Skeletal muscle tissue (tissue), 4 donors: ENCODE data around the gene VPS18. TPM values are rescaled to one million over a fixed set of nuclear protein-coding genes. Genes with fewer than 3 reads are reported as not detected.

Experiments used
- H3K27ac ChIP-seq: one replicate; pipeline ENCODE4 v1.7.0; 2013; ENCODE audit warnings: mild to moderate bottlenecking, low read depth, low read length, inconsistent platforms
- H3K27me3 ChIP-seq, 3 donors: one replicate each; pipeline ENCODE4 v1.7.0; 2013; ENCODE audit warnings: low read length in 3 of 3; ENCODE audit not compliant: control insufficient read depth in 3 of 3, insufficient read depth in 3 of 3
- H3K36me3 ChIP-seq, 3 donors: one replicate each; pipeline ENCODE4 v1.7.0; 2013; ENCODE audit warnings: low read length in 3 of 3; ENCODE audit not compliant: control insufficient read depth in 3 of 3, insufficient read depth in 3 of 3
- H3K4me1 ChIP-seq, 3 donors: one replicate each; pipeline ENCODE4 v1.7.0; 2013; ENCODE audit warnings: low read length in 3 of 3, mild to moderate bottlenecking in 3 of 3; ENCODE audit not compliant: control insufficient read depth in 3 of 3, insufficient read depth in 3 of 3
- H3K4me3 ChIP-seq, 3 donors: one replicate each; pipeline ENCODE4 v1.7.0; 2013; ENCODE audit warnings: low read length in 3 of 3
- H3K9ac ChIP-seq, 3 donors: one replicate each; pipeline ENCODE4 v1.7.0; 2013; ENCODE audit warnings: low read length in 3 of 3, mild to moderate bottlenecking in 3 of 3, moderate library complexity in 2 of 3, low read depth in 1 of 3
- H3K9me3 ChIP-seq, 3 donors: one replicate each; pipeline ENCODE4 v1.7.0; 2013; ENCODE audit warnings: low read length in 3 of 3; ENCODE audit not compliant: control insufficient read depth in 3 of 3
- total RNA-seq: library from RNA; depleted of rRNA; stranded (reverse); fragments of >200 nt; gene quantifications from one replicate; pipeline ENCODE4 v1.2.3, GENCODE V29; 2014
- donor health status: Osteomylitis.

The VPS18 gene
- total RNA-seq, 1 donor from 2014 or later = 20.9 TPM

DNA sequence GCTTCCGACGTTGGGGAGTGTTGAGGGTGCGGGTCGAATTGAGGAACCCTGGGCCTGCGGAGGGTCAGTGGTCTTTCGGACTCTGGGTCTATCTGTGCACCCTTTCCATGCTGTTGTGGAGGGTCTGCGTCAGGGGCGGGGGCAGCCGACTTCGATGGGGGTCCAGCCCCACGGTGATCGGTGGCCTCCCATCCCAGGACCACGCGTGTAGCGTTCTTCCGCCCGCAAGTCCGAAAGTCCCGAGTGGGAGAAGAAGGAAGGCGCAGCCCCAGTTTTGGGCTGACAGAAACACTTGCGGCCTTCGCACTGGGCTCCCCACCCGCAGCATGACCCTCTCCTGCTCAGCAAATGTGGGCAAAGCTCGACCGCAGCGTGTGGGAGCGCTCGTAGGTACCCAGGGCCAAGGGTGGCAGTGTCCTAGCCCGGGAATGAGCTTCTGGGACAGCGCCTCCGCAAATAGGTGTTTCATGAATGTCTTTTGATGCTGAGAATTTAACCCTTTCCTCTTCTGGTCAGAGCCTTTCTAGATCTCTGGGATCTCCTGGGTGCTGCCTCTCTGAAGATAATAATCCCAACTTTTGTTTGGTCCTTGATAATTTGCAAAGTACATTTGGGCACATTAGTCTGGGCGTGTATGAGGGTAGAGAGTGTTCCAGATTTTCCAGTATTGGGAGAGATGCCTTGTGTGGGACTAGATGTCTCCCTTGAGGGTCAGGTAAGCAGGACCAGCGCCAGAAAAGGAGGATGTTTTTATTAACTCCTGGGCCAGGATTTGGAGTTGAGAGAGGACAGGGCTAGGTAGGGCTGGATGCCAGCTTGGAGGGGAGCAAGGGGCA is 32.6 kb downstream of the VPS18 start:
- peaks cover 50 to 74% (median 57%) of the 10 kb centered on the region in 3 donors for H3K4me1 ChIP-seq
- H3K27me3 ChIP-seq = peaks cover 55 to 61% (median 59%) of the 10 kb centered on the region in 3 donors
- H3K9me3 ChIP-seq = no peaks in the 10 kb centered on the region
- peaks cover 0 to under 1% (median 0%) of the 10 kb centered on the region in 3 donors for H3K36me3 ChIP-seq
- H3K27ac ChIP-seq = no peak overlapping the region
- no peak overlapping the region for H3K4me3 ChIP-seq
- H3K9ac ChIP-seq = peak overlapping the region in 1 of 3 donors; percentile 25

GRCh38 chr15:40927495-40927872 is 33.2 kb downstream of the VPS18 start:
- Histone ChIP-seq H3K27ac (no peak overlapping the region), H3K36me3 (peaks cover 0 to 4% (median 0%) of the 10 kb centered on the region in 3 donors), H3K4me3 (no peak overlapping the region), H3K9me3 (no peaks in the 10 kb centered on the region), H3K9ac (peak overlapping the region in 1 of 3 donors; percentile 25), H3K27me3 (peaks cover 61 to 67% (median 65%) of the 10 kb centered on the region in 3 donors), H3K4me1 (peaks cover 50 to 75% (median 59%) of the 10 kb centered on the region in 3 donors)

DNA sequence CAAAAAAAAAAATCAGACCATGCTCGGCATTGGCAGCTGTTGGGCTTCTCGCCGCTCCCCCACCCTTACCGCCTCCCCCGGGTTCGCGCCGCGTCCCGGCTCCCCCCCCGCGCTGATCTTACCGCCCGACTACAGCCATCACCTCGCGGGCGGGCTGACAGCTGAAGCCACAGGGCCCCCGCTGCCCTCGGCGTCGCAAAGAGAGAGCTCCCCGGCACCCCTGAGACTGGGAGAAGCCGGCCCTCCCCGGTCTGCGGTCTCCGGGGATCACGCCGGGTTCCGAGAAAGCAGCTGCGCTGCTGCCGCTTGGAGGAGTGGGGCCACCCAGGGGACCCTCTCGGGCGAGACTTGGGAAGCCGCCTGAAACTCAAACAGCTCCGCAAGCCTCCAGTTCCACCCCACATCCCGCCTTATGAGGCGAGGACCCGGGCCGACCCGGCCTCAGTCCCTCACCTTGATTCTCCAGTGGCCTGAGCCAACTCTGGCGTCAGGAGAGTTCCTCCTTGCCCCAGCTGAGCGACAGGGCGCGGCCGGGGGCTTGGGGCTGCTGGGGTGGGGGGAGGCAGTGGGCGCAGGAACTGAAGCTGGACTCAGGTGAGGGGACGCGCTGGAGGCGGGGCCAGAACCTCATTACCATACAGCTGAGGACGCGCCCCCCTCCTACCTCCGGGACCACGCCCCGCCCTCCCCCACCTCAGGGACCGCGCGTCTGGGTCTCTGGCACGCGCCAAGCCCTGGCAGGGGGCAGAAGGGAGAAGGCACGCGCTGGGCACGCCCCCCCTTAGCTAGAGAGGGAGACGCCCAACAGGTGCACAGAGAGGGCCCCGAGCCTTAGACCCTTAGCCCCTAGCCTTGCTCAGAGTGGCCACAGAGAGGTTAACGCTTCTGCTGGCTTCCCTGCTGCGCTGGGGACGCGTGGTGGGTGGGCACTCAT is 33.9 kb downstream of the VPS18 start:
- Histone ChIP-seq H3K9ac (peak overlapping the region; percentile 33 to 43 (median 38)), H3K27me3 (peaks cover 68 to 71% (median 69%) of the 10 kb centered on the region in 3 donors), H3K4me3 (peak overlapping the region; percentile 67 to 77 (median 70)), H3K27ac (no peak overlapping the region), H3K36me3 (peaks cover 0 to 4% (median 0%) of the 10 kb centered on the region in 3 donors), H3K4me1 (peaks cover 44 to 68% (median 53%) of the 10 kb centered on the region in 3 donors), H3K9me3 (no peaks in the 10 kb centered on the region)

DNA sequence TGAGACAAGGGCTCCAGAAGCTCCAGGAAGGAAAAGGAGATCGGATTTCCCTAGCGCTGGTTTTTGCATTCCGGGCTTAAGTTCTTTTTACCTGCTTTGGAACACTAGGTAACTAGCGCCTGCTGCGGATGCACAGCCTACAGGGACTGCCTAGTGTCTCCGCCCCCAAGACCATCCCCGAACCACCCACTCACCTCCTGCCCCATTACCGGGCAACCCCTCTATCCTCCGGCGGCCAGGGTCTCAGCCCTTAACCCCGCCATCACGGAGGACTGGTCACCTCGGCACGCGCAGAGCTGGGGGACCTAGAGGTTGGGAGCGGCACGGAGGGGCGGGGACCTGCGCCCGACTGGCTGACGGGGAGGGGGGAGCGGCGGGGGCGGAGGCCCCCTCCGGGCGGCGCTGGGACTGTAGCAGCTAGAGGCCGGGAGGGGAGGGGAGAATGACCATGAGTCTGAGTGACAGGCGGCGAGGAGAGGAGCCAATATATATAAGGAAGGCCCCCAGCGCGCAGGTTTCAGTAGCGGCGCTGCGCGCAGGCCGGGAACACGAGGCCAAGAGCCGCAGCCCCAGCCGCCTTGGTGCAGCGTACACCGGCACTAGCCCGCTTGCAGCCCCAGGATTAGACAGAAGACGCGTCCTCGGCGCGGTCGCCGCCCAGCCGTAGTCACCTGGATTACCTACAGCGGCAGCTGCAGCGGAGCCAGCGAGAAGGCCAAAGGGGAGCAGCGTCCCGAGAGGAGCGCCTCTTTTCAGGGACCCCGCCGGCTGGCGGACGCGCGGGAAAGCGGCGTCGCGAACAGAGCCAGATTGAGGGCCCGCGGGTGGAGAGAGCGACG is 34.8 kb downstream of the VPS18 start, which contains the start of gene DLL4:
Gene DLL4 (plus strand): TSS at position 520 of the 839 bp plus-strand sequence. CDS start 329 bp downstream, outside the sequence.
- H3K27me3 ChIP-seq = peaks cover 68 to 71% (median 69%) of the 10 kb centered on the region in 3 donors
- H3K9me3 ChIP-seq = no peaks in the 10 kb centered on the region
- peak within 1 kb of the TSS; percentile 43 to 77 (median 68) for H3K9ac ChIP-seq
- H3K27ac ChIP-seq = peak within 1 kb of the TSS; percentile 54
- peaks cover 35 to 59% (median 45%) of the 10 kb centered on the region in 3 donors for H3K4me1 ChIP-seq
- H3K36me3 ChIP-seq = peaks cover 0 to 6% (median 0%) of the 10 kb centered on the region in 3 donors
- peak within 1 kb of the TSS; percentile 70 to 78 (median 77) for H3K4me3 ChIP-seq

GRCh38 chr15:40929660-40930429 is 35.6 kb downstream of the VPS18 start:
- Histone ChIP-seq H3K4me3 (peak overlapping the region; percentile 70 to 78 (median 77)), H3K27ac (peak overlapping the region; percentile 54), H3K4me1 (peaks cover 35 to 63% (median 50%) of the 10 kb centered on the region in 3 donors), H3K36me3 (peaks cover 0 to 6% (median 0%) of the 10 kb centered on the region in 3 donors), H3K27me3 (peaks cover 68 to 71% (median 69%) of the 10 kb centered on the region in 3 donors), H3K9me3 (no peaks in the 10 kb centered on the region), H3K9ac (peak overlapping the region; percentile 33 to 77 (median 68))

GRCh38 chr15:40930430-40931299 is 36.4 kb downstream of the VPS18 start:
- H3K4me3 ChIP-seq = peak overlapping the region; percentile 70 to 78 (median 77)
- peaks cover 63 to 70% (median 64%) of the 10 kb centered on the region in 3 donors for H3K27me3 ChIP-seq
- H3K9me3 ChIP-seq = no peaks in the 10 kb centered on the region
- peak overlapping the region; percentile 71 for H3K27ac ChIP-seq
- peaks cover 35 to 70% (median 56%) of the 10 kb centered on the region in 3 donors for H3K4me1 ChIP-seq
- peaks cover 0 to 10% (median 4%) of the 10 kb centered on the region in 3 donors for H3K36me3 ChIP-seq
- peak overlapping the region in 2 of 3 donors; percentile 68 to 77 for H3K9ac ChIP-seq

- Histone ChIP-seq H3K36me3 (peaks cover 0 to 10% (median 4%) of the 10 kb centered on the region in 3 donors), H3K4me1 (peaks cover 29 to 69% (median 59%) of the 10 kb centered on the region in 3 donors)
These were observed 37.3 kb downstream of the VPS18 start for GRCh38 chr15:40931300-40932142.

More at GRCh38 chr15:40931300-40932142, 37.3 kb downstream of the VPS18 start:
- H3K4me3 ChIP-seq = peak overlapping the region; percentile 70 to 78 (median 77)
- H3K27me3 ChIP-seq = peaks cover 55 to 62% (median 57%) of the 10 kb centered on the region in 3 donors
- H3K9ac ChIP-seq = peak overlapping the region in 2 of 3 donors; percentile 32 to 77
- H3K9me3 ChIP-seq = no peaks in the 10 kb centered on the region
- peak overlapping the region; percentile 71 for H3K27ac ChIP-seq
